IPS-18a (cell line): ENCODE results near the gene LPIN1.

Experiments
- H3K27ac ChIP-seq: one replicate; pipeline ENCODE4 v1.5.1; 2013; ENCODE audit warnings: low read length
- H3K27me3 ChIP-seq: one replicate; pipeline ENCODE4 v1.6.1; 2013; ENCODE audit warnings: mild to moderate bottlenecking, low read length; ENCODE audit not compliant: control insufficient read depth, insufficient read depth
- H3K36me3 ChIP-seq: one replicate; pipeline ENCODE4 v1.6.1; 2013; ENCODE audit warnings: low read depth, low read length; ENCODE audit not compliant: control insufficient read depth
- H3K4me1 ChIP-seq: one replicate; pipeline ENCODE4 v1.6.1; 2013; ENCODE audit warnings: low read depth, low read length; ENCODE audit not compliant: control insufficient read depth
- H3K4me3 ChIP-seq: one replicate; pipeline ENCODE4 v1.5.1; 2013; ENCODE audit warnings: low read length
- H3K9ac ChIP-seq: one replicate; pipeline ENCODE4 v1.6.1; 2013; ENCODE audit warnings: mild to moderate bottlenecking, low read length, moderate library complexity
- H3K9me3 ChIP-seq: one replicate; pipeline ENCODE4 v1.6.1; 2013; ENCODE audit warnings: low read depth, low read length; ENCODE audit not compliant: control insufficient read depth

Gene LPIN1

GRCh38 chr2:11770531-11771188 lies 24.2 kb downstream of the LPIN1 start:
- H3K9me3 ChIP-seq: no peaks in the 10 kb centered on the region
- no peaks in the 10 kb centered on the region for H3K27me3 ChIP-seq
- H3K27ac ChIP-seq: no peak overlapping the region
- H3K4me3 ChIP-seq: no peak overlapping the region
- H3K4me1 ChIP-seq: no peaks in the 10 kb centered on the region
- no peak overlapping the region for H3K9ac ChIP-seq
- H3K36me3 ChIP-seq: peaks cover 17% of the 10 kb centered on the region

- no peak overlapping the region for H3K27ac ChIP-seq
- H3K4me1 ChIP-seq: no peaks in the 10 kb centered on the region
- no peaks in the 10 kb centered on the region for H3K9me3 ChIP-seq
- peaks cover 10% of the 10 kb centered on the region for H3K36me3 ChIP-seq
- H3K4me3 ChIP-seq: no peak overlapping the region
- no peak overlapping the region for H3K9ac ChIP-seq
- H3K27me3 ChIP-seq: no peaks in the 10 kb centered on the region
Measured at GRCh38 chr2:11771971-11772615, 25.7 kb downstream of the LPIN1 start.

- H3K36me3 ChIP-seq: peaks cover 10% of the 10 kb centered on the region
- no peak overlapping the region for H3K9ac ChIP-seq
- no peaks in the 10 kb centered on the region for H3K27me3 ChIP-seq
- no peaks in the 10 kb centered on the region for H3K9me3 ChIP-seq
- no peak overlapping the region for H3K27ac ChIP-seq
- no peaks in the 10 kb centered on the region for H3K4me1 ChIP-seq
- no peak overlapping the region for H3K4me3 ChIP-seq
Measured at GRCh38 chr2:11773111-11773510, 26.7 kb downstream of the LPIN1 start.

- no peaks in the 10 kb centered on the region for H3K9me3 ChIP-seq
- no peak overlapping the region for H3K27ac ChIP-seq
Measured at GRCh38 chr2:11773747-11774525, 27.5 kb downstream of the LPIN1 start.

GRCh38 chr2:11774600-11774999 lies 28.2 kb downstream of the LPIN1 start:
- Histone ChIP-seq H3K4me3 (no peak overlapping the region), H3K36me3 (peaks cover 10% of the 10 kb centered on the region), H3K27me3 (no peaks in the 10 kb centered on the region), H3K9me3 (no peaks in the 10 kb centered on the region), H3K4me1 (no peaks in the 10 kb centered on the region), H3K27ac (no peak overlapping the region), H3K9ac (no peak overlapping the region)

More at GRCh38 chr2:11773747-11774525, 27.5 kb downstream of the LPIN1 start:
- Histone ChIP-seq H3K4me1 (no peaks in the 10 kb centered on the region), H3K4me3 (no peak overlapping the region), H3K9ac (no peak overlapping the region), H3K36me3 (peaks cover 10% of the 10 kb centered on the region), H3K27me3 (no peaks in the 10 kb centered on the region)

- Histone ChIP-seq H3K36me3 (peaks cover 10% of the 10 kb centered on the region), H3K27ac (no peak overlapping the region), H3K9ac (no peak overlapping the region), H3K4me3 (no peak overlapping the region), H3K4me1 (no peaks in the 10 kb centered on the region), H3K9me3 (no peaks in the 10 kb centered on the region), H3K27me3 (no peaks in the 10 kb centered on the region)
Measured at GRCh38 chr2:11775384-11775783, 29.0 kb downstream of the LPIN1 start.

- H3K4me1 ChIP-seq: no peaks in the 10 kb centered on the region
- H3K9ac ChIP-seq: no peak overlapping the region
- no peak overlapping the region for H3K4me3 ChIP-seq
Measured at GRCh38 chr2:11777066-11777782, 30.8 kb downstream of the LPIN1 start.

GRCh38 chr2:11777886-11778415 lies 31.5 kb downstream of the LPIN1 start:
- H3K27ac ChIP-seq: no peak overlapping the region
- H3K4me1 ChIP-seq: no peaks in the 10 kb centered on the region
- H3K9me3 ChIP-seq: no peaks in the 10 kb centered on the region
- H3K4me3 ChIP-seq: no peak overlapping the region
- peaks cover 8% of the 10 kb centered on the region for H3K36me3 ChIP-seq
- no peaks in the 10 kb centered on the region for H3K27me3 ChIP-seq
- H3K9ac ChIP-seq: no peak overlapping the region

More at GRCh38 chr2:11777066-11777782, 30.8 kb downstream of the LPIN1 start:
- H3K27me3 ChIP-seq: no peaks in the 10 kb centered on the region
- H3K27ac ChIP-seq: no peak overlapping the region
- H3K36me3 ChIP-seq: peaks cover 8% of the 10 kb centered on the region
- no peaks in the 10 kb centered on the region for H3K9me3 ChIP-seq

- Histone ChIP-seq H3K9ac (no peak overlapping the region), H3K36me3 (peaks cover 8% of the 10 kb centered on the region), H3K27me3 (no peaks in the 10 kb centered on the region), H3K27ac (no peak overlapping the region), H3K4me1 (no peaks in the 10 kb centered on the region), H3K9me3 (no peaks in the 10 kb centered on the region), H3K4me3 (no peak overlapping the region)
Measured at GRCh38 chr2:11778416-11778815, 32.0 kb downstream of the LPIN1 start.

GRCh38 chr2:11778923-11779757 lies 32.7 kb downstream of the LPIN1 start:
- Histone ChIP-seq H3K9me3 (no peaks in the 10 kb centered on the region), H3K4me1 (no peaks in the 10 kb centered on the region), H3K36me3 (peaks cover 4% of the 10 kb centered on the region), H3K9ac (no peak overlapping the region), H3K4me3 (no peak overlapping the region), H3K27ac (no peak overlapping the region), H3K27me3 (no peaks in the 10 kb centered on the region)
